ENCODE data around the gene PKLR.

GRCh38 chr1:155250246-155250632 lies 51.0 kb downstream of the PKLR start:
- TF ChIP-seq CTCF (IDR thresholded peaks at IDR 0.05; ENCODE audit: low read depth, low read length, poor library complexity, severe bottlenecking) (no peak), EZH2phosphoT487 (IDR thresholded peaks at IDR 0.05; ENCODE audit: borderline replicate concordance, low read length) (no peak)

All from DOHH2 (cell line).